Measurements from ENCODE around the gene SYNPR.

The SYNPR gene

DNA sequence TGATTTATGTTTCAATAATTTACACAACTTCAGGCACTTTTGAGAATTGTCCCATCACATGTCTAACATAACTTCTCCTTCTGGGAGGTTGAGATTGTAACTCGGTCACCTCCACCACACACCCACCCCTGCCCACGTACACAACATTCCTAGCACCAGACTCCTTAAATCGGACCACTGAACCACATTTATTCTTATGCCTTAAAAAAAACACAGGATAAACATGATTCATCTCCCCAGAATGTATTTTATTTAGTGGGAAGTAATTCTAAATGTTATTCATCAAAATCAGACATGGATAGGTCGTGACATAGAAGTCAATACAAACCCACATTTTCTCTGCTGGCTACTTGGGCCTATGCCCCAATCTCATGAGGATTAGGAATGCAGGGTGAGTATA, 377.4 kb downstream of the SYNPR start:
- no peaks in the 10 kb centered on the region for H3K27me3 ChIP-seq (ENCODE audit: control insufficient read depth, insufficient read depth, low read length)
- H3K36me3 ChIP-seq (ENCODE audit: control insufficient read depth, insufficient read depth, low read length), result no peaks in the 10 kb centered on the region
- H3K4me1 ChIP-seq (ENCODE audit: control insufficient read depth, insufficient read depth, low read length), result no peaks in the 10 kb centered on the region
- H3K27ac ChIP-seq (ENCODE audit: low read depth, low read length), result no peak overlapping the region
- H3K9ac ChIP-seq (ENCODE audit: low read length), result no peak overlapping the region
- no peak overlapping the region for H3K4me3 ChIP-seq (ENCODE audit: low read length)

DNA sequence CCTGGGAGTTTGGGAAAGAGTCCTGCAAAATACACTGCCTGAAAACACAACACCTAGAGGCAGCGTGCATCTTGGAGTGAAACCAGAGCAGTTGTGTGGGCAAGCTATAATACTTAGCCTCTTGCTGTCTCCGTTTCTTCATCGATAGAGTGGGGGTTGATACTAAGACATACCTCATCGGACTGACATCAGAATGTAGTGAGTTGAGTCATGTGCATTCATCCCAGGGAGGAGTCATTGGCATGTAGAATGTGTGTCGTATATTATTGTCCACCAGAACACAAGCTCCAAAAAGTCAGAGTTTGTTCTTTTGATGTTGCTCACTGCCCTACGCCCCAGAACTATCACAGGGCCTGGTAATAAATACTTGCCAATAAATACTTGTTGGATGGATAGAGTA, 378.7 kb downstream of the SYNPR start:
- Histone ChIP-seq H3K4me3 (ENCODE audit: low read length) (no peak overlapping the region), H3K27ac (ENCODE audit: low read depth, low read length) (no peak overlapping the region), H3K27me3 (ENCODE audit: control insufficient read depth, insufficient read depth, low read length) (no peaks in the 10 kb centered on the region), H3K4me1 (ENCODE audit: control insufficient read depth, insufficient read depth, low read length) (no peaks in the 10 kb centered on the region), H3K9ac (ENCODE audit: low read length) (no peak overlapping the region), H3K36me3 (ENCODE audit: control insufficient read depth, insufficient read depth, low read length) (no peaks in the 10 kb centered on the region)

DNA sequence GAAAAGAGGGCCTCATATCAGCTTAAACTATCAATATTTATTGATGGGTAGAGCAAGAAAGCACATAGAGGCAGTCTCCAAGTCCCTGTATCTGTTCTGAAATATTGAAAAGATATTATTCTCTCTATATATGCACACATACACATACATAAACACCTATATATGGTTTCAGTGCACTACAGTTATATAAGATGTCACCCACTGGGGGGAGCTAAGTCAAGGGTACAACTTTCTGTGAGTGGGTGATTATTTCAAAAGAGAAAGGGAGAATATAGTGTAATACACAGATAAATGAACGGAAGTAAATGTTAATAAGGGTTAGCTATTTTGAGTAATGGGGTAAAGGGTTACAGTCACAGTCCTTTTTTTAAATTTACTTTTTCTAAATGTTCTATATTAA, 383.1 kb downstream of the SYNPR start:
- Histone ChIP-seq H3K27ac (ENCODE audit: low read depth, low read length) (no peak overlapping the region), H3K9ac (ENCODE audit: low read length) (no peak overlapping the region), H3K36me3 (ENCODE audit: control insufficient read depth, insufficient read depth, low read length) (no peaks in the 10 kb centered on the region), H3K27me3 (ENCODE audit: control insufficient read depth, insufficient read depth, low read length) (no peaks in the 10 kb centered on the region), H3K4me3 (ENCODE audit: low read length) (no peak overlapping the region), H3K4me1 (ENCODE audit: control insufficient read depth, insufficient read depth, low read length) (no peaks in the 10 kb centered on the region)

DNA sequence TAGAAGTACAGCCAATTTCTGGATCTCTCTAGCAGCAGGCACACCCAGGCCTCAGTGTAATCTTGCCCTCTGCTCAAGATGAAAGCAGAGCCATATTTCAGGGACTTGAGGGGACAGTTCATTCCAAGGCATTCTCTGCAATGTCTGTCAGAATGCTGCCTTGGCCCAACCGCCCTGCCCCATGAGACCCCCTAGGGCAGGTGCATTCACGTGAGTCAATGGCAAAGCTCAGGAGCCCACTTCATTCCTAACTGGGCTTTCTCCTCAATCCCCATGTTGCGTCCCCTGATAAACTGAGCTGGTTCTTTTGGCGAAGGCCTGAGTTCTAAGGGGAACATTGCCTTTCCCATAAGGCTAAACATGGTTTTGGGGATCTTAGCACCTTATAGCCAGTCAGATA, 383.9 kb downstream of the SYNPR start:
- no peaks in the 10 kb centered on the region for H3K27me3 ChIP-seq (ENCODE audit: control insufficient read depth, insufficient read depth, low read length)
- no peak overlapping the region for H3K27ac ChIP-seq (ENCODE audit: low read depth, low read length)
- no peak overlapping the region for H3K4me3 ChIP-seq (ENCODE audit: low read length)
- H3K9ac ChIP-seq (ENCODE audit: low read length), result no peak overlapping the region
- no peaks in the 10 kb centered on the region for H3K4me1 ChIP-seq (ENCODE audit: control insufficient read depth, insufficient read depth, low read length)
- no peaks in the 10 kb centered on the region for H3K36me3 ChIP-seq (ENCODE audit: control insufficient read depth, insufficient read depth, low read length)

DNA sequence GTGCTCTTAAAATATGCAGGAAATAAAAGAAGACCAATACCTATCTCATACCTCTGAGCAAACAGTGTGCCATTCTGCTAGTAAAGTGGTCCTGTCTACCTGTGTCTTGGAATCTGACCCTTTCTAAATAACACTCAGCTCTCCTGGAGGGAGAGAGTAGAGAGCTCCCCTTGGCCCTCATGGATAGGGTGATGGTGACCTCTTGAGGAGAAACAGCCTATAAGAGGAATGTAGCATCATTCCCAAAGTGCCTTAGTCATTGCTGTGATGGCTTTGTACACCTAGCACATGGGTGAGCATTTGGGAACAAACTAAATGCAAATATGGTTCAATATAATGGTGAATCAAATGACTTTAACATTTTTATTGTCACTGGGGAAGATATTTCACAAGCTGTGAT, 384.4 kb downstream of the SYNPR start:
- H3K27ac ChIP-seq (ENCODE audit: low read depth, low read length), result no peak overlapping the region
- H3K4me3 ChIP-seq (ENCODE audit: low read length), result no peak overlapping the region
- no peaks in the 10 kb centered on the region for H3K4me1 ChIP-seq (ENCODE audit: control insufficient read depth, insufficient read depth, low read length)
- H3K9ac ChIP-seq (ENCODE audit: low read length), result no peak overlapping the region
- no peaks in the 10 kb centered on the region for H3K36me3 ChIP-seq (ENCODE audit: control insufficient read depth, insufficient read depth, low read length)
- no peaks in the 10 kb centered on the region for H3K27me3 ChIP-seq (ENCODE audit: control insufficient read depth, insufficient read depth, low read length)
